Stomach (tissue), 4 donors: ENCODE data around the gene EIF3D.
A peak's percentile ranks its signal among the peaks of the same experiment; 100 is the strongest.

ENCODE experiments used
- CTCF ChIP-seq, 7 experiments: fragments of 450-650 bp in 4 of 7; fragments of 200-600 bp in 3 of 7; sonication (generic) in 3 of 7; IDR thresholded peaks; one replicate each; pipeline ENCODE4 v1.5.1; 2016 to 2019; ENCODE audit warnings: antibody characterized with exemption in 7 of 7, control low read depth in 2 of 7, mild to moderate bottlenecking in 1 of 7
- EP300 ChIP-seq: sonication (generic); formaldehyde crosslinking; IDR thresholded peaks from one replicate; pipeline ENCODE4 v1.6.1; 2017; ENCODE audit warnings: antibody characterized with exemption
- POLR2A ChIP-seq, 4 donors: fragments of 450-650 bp; IDR thresholded peaks; one replicate each; pipeline ENCODE4 v1.6.1; 2016; ENCODE audit warnings: antibody characterized with exemption in 4 of 4, control low read depth in 2 of 4, mild to moderate bottlenecking in 1 of 4, moderate library complexity in 1 of 4

GRCh38 chr22:36465232-36466021 lies 63.5 kb downstream of the EIF3D start:
- TF ChIP-seq CTCF (IDR thresholded peaks at IDR 0.05) (no peak), EP300 (peak; percentile 69), POLR2A (IDR thresholded peaks at IDR 0.05) (no peak)
